Measurements from ENCODE around the gene MCHR1. TPM values are rescaled to one million over a fixed set of nuclear protein-coding genes. Genes with fewer than 3 reads are reported as not detected.
"Not testable (repeated sequence)": the region's sequence is repeated elsewhere in the genome, so short reads cannot be mapped to it uniquely, and the experiment has no call there.

Gene MCHR1
- total RNA-seq, 1 donor from 2014 or later, result 0.45 TPM

DNA sequence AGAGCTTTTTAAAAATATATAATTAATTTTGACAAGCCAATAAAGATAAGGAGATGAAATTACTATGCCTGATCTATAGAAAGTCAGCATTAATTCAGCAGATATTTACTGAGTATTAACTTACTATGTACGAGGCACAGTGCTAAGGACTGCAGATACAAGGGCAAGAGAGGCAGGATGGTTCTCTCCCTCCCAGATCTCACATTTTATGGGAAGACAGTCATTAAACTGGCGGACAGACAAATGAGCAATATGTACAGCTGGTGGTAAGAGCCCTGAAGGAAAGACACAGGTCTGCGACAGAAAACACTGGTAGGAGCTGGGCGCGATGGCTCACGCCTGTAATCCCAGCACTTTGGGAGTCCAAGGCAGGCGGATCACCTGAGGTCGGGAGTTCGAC, 36.8 kb downstream of the MCHR1 start:
- Mint-ChIP-seq H3K4me1 (peaks cover 65% of the 10 kb centered on the region), H3K27ac (no peak overlapping the region), H3K27me3 (ENCODE audit: insufficient read depth, low read depth) (peaks cover 45% of the 10 kb centered on the region), H3K36me3 (no peaks in the 10 kb centered on the region), H3K4me3 (peak overlapping the region; percentile 73), H3K9me3 (no peaks in the 10 kb centered on the region)
- Histone ChIP-seq H3K9me3 (ENCODE audit: low read depth) (no peaks in the 10 kb centered on the region), H3K9ac (no peak overlapping the region), H2AFZ (replicated peaks) (no peak overlapping the region), H3K27ac (no peak overlapping the region), H3K79me2 (ENCODE audit: low read depth) (no peaks in the 10 kb centered on the region), H3K4me2 (no peak overlapping the region), H3K27me3 (no peaks in the 10 kb centered on the region), H3F3A (ENCODE audit: low read depth) (peaks cover 40% of the 10 kb centered on the region), H3K4me1 (peaks cover 33% of the 10 kb centered on the region), H3K4me3 (no peak overlapping the region), H3K36me3 (no peaks in the 10 kb centered on the region), H4K20me1 (ENCODE audit: low read depth) (peaks cover 15% of the 10 kb centered on the region)
- TF ChIP-seq EZH2phosphoT487 (IDR thresholded peaks at IDR 0.05), result no peak
- TF ChIP-seq EZH2 (IDR thresholded peaks at IDR 0.05), result no peak
- TF ChIP-seq, protein P1, sequence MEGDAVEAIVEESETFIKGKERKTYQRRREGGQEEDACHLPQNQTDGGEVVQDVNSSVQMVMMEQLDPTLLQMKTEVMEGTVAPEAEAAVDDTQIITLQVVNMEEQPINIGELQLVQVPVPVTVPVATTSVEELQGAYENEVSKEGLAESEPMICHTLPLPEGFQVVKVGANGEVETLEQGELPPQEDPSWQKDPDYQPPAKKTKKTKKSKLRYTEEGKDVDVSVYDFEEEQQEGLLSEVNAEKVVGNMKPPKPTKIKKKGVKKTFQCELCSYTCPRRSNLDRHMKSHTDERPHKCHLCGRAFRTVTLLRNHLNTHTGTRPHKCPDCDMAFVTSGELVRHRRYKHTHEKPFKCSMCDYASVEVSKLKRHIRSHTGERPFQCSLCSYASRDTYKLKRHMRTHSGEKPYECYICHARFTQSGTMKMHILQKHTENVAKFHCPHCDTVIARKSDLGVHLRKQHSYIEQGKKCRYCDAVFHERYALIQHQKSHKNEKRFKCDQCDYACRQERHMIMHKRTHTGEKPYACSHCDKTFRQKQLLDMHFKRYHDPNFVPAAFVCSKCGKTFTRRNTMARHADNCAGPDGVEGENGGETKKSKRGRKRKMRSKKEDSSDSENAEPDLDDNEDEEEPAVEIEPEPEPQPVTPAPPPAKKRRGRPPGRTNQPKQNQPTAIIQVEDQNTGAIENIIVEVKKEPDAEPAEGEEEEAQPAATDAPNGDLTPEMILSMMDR (IDR thresholded peaks at IDR 0.05), result no peak
- no peak for DNase-seq (ENCODE audit: low spot score)

DNA sequence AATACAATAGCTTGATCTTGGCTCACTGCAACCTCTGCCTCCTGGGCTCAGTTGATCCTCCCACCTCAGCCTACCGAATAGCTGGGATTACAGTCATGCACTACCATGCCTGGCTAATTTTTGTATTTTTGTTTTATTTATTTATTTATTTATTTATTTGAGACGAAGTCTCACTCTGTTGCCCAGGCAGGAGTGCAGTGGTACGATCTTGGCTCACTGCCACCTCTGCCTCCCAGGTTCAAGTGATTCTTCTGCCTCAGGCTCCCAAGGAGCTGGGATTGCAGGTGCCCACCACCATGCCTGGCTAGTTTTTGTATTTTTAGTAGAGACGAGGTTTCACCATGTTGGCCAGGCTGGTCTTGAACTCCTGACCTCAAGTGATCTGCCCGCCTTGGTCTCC, 38.4 kb downstream of the MCHR1 start:
- not testable (repeated sequence) for H3K4me2 ChIP-seq

DNA sequence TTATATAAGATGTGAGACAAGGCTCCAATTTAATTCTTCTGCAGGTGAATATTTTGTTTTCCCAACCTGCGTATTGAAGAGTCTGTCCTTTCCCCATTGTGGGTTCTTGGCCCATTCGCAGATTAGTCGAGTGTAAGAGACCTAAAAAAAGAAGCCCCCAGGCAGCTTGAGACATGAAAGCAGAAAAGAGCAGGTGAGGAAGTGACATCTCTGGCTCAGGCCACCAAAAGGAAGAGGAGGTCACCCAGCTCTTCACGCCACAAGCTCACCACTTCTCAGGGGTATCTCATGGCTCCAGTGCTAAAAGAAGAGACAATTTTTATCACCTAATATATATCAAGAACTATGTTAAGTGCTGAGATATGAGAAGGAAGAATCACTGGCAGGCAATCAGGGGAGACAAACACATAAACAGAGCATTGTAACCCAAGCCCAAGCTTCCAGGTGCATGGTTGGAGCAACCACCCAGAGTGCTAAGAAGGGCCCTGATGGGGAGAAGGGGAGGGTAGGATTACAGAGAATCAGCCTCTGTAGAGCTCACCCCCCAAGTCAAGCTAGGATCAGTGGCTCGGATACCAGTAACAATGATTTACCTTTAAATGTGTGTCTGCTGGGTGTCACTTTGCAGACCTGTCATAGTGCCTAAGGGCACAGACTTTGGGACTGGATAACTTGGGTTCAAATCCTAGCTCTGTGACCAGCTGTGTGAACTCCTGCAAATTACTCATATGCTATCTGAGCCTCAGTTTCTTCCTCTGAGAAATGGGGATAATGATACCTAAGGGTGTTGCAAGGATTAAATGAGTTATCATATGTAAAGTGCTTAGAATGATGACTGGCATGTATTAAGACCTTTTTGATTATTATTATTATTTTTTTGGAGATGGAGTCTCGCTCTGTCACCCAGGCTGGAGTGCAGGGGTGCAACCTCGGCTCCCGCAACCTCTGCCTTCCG, 39.2 kb downstream of the MCHR1 start:
- TF ChIP-seq, protein P1 (IDR thresholded peaks at IDR 0.05), result no peak
- TF ChIP-seq EZH2 (IDR thresholded peaks at IDR 0.05) (no peak), EZH2phosphoT487 (IDR thresholded peaks at IDR 0.05) (no peak)
- peaks cover 42% of the 10 kb centered on the region for H3K27me3 Mint-ChIP-seq (ENCODE audit: insufficient read depth, low read depth)
- H3K4me1 Mint-ChIP-seq, result peaks cover 56% of the 10 kb centered on the region

More for the DNA sequence above, 38.4 kb downstream of the MCHR1 start:
- H3K79me2 ChIP-seq (ENCODE audit: low read depth); H3K27ac ChIP-seq; H3K27ac Mint-ChIP-seq; H3K4me3 ChIP-seq; DNase-seq (ENCODE audit: low spot score); H2AFZ ChIP-seq (replicated peaks); H3K27me3 ChIP-seq; H3K9ac ChIP-seq; H3K36me3 Mint-ChIP-seq; H3K36me3 ChIP-seq; H3K4me3 Mint-ChIP-seq; H3K9me3 ChIP-seq (ENCODE audit: low read depth); H3K9me3 Mint-ChIP-seq: not testable (repeated sequence)
- Mint-ChIP-seq H3K4me1 (peaks cover 63% of the 10 kb centered on the region), H3K27me3 (ENCODE audit: insufficient read depth, low read depth) (peaks cover 39% of the 10 kb centered on the region)
- peaks cover 45% of the 10 kb centered on the region for H3F3A ChIP-seq (ENCODE audit: low read depth)
- peaks cover 15% of the 10 kb centered on the region for H4K20me1 ChIP-seq (ENCODE audit: low read depth)
- peaks cover 39% of the 10 kb centered on the region for H3K4me1 ChIP-seq

DNA sequence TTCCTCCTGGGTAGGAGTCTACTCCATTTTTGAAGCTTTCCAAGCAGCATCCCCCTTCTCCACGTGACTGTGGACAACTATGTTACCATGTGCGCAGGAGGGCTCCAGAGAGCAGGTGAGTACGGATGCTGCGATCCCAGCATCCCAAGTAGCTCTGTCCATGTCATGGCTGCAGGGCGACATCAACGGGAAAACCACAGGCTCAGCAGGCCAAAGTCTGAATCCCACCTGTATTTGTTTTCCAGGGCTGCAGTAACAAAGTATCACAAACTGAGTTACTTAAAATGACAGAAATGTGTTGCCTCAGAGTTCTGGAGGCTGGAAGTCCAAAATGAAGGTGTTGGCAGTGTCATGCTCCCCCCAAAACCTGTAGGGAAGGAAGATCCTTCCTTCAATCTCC, 40.3 kb downstream of the MCHR1 start:
- Mint-ChIP-seq H3K36me3 (no peaks in the 10 kb centered on the region), H3K4me1 (peaks cover 48% of the 10 kb centered on the region), H3K9me3 (peaks cover 5% of the 10 kb centered on the region), H3K27me3 (ENCODE audit: insufficient read depth, low read depth) (peaks cover 42% of the 10 kb centered on the region), H3K27ac (peak overlapping the region; percentile 98), H3K4me3 (peak overlapping the region; percentile 65)
- Histone ChIP-seq H3K4me3 (no peak overlapping the region), H3K9ac (no peak overlapping the region), H3K27me3 (no peaks in the 10 kb centered on the region), H3K27ac (no peak overlapping the region), H3K36me3 (no peaks in the 10 kb centered on the region), H4K20me1 (ENCODE audit: low read depth) (peaks cover 5% of the 10 kb centered on the region), H3K4me2 (no peak overlapping the region), H3K9me3 (ENCODE audit: low read depth) (no peaks in the 10 kb centered on the region), H3F3A (ENCODE audit: low read depth) (peaks cover 26% of the 10 kb centered on the region), H2AFZ (replicated peaks) (no peak overlapping the region), H3K79me2 (ENCODE audit: low read depth) (no peaks in the 10 kb centered on the region), H3K4me1 (peaks cover 23% of the 10 kb centered on the region)
- DNase-seq (ENCODE audit: low spot score), result no peak
- TF ChIP-seq EZH2phosphoT487 (IDR thresholded peaks at IDR 0.05), result no peak
- no peak for TF ChIP-seq EZH2 (IDR thresholded peaks at IDR 0.05)
- TF ChIP-seq, protein P1 (IDR thresholded peaks at IDR 0.05), result no peak

More for the DNA sequence above, 39.2 kb downstream of the MCHR1 start:
- H3K27ac Mint-ChIP-seq, result no peak overlapping the region
- Histone ChIP-seq H3K36me3 (no peaks in the 10 kb centered on the region), H3K4me1 (peaks cover 34% of the 10 kb centered on the region), H4K20me1 (ENCODE audit: low read depth) (peaks cover 14% of the 10 kb centered on the region), H3K27ac (no peak overlapping the region), H3K4me3 (no peak overlapping the region), H3K9me3 (ENCODE audit: low read depth) (no peaks in the 10 kb centered on the region), H2AFZ (replicated peaks) (no peak overlapping the region), H3K4me2 (no peak overlapping the region), H3F3A (ENCODE audit: low read depth) (peaks cover 37% of the 10 kb centered on the region), H3K9ac (no peak overlapping the region), H3K79me2 (ENCODE audit: low read depth) (no peaks in the 10 kb centered on the region), H3K27me3 (no peaks in the 10 kb centered on the region)
- H3K36me3 Mint-ChIP-seq, result no peaks in the 10 kb centered on the region
- no peak for DNase-seq (ENCODE audit: low spot score)
- no peak overlapping the region for H3K4me3 Mint-ChIP-seq
- peaks cover 3% of the 10 kb centered on the region for H3K9me3 Mint-ChIP-seq

DNA sequence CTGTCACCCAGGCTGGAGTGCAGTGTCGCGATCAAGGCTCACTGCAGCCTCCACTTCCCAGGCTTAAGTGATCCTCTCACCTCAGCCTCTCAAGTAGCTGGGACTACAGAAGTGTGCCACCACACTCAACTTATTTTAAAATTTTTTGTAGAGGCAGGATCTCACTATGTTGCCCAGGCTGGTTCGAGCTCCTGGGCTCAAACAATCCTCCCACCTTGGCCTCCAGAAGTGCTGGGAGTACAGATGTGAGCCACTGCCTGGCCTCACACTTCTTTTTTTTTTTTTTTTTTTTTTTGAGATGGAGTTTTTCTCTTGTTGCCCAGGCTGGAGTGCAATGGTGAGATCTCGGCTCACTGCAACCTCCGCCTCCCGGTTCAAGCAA, 40.9 kb downstream of the MCHR1 start:
- not testable (repeated sequence) for H3K4me2 ChIP-seq; H3K9me3 Mint-ChIP-seq; H3K9me3 ChIP-seq (ENCODE audit: low read depth); H3K4me3 ChIP-seq; H3K9ac ChIP-seq; H2AFZ ChIP-seq (replicated peaks); H3K36me3 Mint-ChIP-seq; H3K36me3 ChIP-seq; H3K27me3 ChIP-seq; H3K79me2 ChIP-seq (ENCODE audit: low read depth); H3K27ac ChIP-seq; H4K20me1 ChIP-seq (ENCODE audit: low read depth); DNase-seq (ENCODE audit: low spot score)
- peak overlapping the region; percentile 98 for H3K27ac Mint-ChIP-seq
- peaks cover 18% of the 10 kb centered on the region for H3K4me1 ChIP-seq
- H3K27me3 Mint-ChIP-seq (ENCODE audit: insufficient read depth, low read depth), result peaks cover 41% of the 10 kb centered on the region
- H3K4me3 Mint-ChIP-seq, result peak overlapping the region; percentile 65
- H3K4me1 Mint-ChIP-seq, result peaks cover 44% of the 10 kb centered on the region
- peaks cover 20% of the 10 kb centered on the region for H3F3A ChIP-seq (ENCODE audit: low read depth)
